NT2/D1 (cell line): ENCODE results near the gene LCA5.
"Not testable (repeated sequence)": the region's sequence is repeated elsewhere in the genome, so short reads cannot be mapped to it uniquely, and the experiment has no call there.

Experiments used
- DNase-seq: peaks from one replicate; pipeline ENCODE4 v3.0.0-alpha.2; 2011; ENCODE audit warnings: low read depth, low spot score
- H3K27me3 ChIP-seq: 2 replicates; pipeline ENCODE4 v1.6.0; 2011; ENCODE audit warnings: mild to moderate bottlenecking; ENCODE audit not compliant: insufficient read length, insufficient read depth
- H3K36me3 ChIP-seq: 2 replicates; pipeline ENCODE4 v1.6.1; 2011; ENCODE audit warnings: mild to moderate bottlenecking, low read length, mixed read lengths; ENCODE audit not compliant: insufficient read depth, insufficient read length
- H3K4me1 ChIP-seq: 2 replicates; pipeline ENCODE4 v1.5.1; 2011; ENCODE audit not compliant: insufficient read depth, insufficient read length
- H3K4me3 ChIP-seq: 2 replicates; pipeline ENCODE4 v1.5.1; 2011; ENCODE audit warnings: low read depth; ENCODE audit not compliant: insufficient read length
- H3K9ac ChIP-seq: 2 replicates; pipeline ENCODE4 v1.6.0; 2011; ENCODE audit warnings: low read depth; ENCODE audit not compliant: insufficient read length
- H3K9me3 ChIP-seq: 2 replicates; pipeline ENCODE4 v1.5.1; 2011; ENCODE audit warnings: mild to moderate bottlenecking, low read length; ENCODE audit not compliant: insufficient read depth
- SUZ12 ChIP-seq: IDR thresholded peaks from 2 replicates; pipeline ENCODE4 v1.6.1; 2011; ENCODE audit not compliant: insufficient read length, insufficient read depth; ENCODE audit errors: extremely low read depth
- YY1 ChIP-seq: IDR thresholded peaks from 2 replicates; pipeline ENCODE4 v1.6.1; 2011; ENCODE audit not compliant: insufficient read length, insufficient read depth
- ZNF274 ChIP-seq: IDR thresholded peaks from 2 replicates; pipeline ENCODE4 v1.6.1; 2011; ENCODE audit warnings: mild to moderate bottlenecking, low read depth, low read length

The LCA5 gene

DNA sequence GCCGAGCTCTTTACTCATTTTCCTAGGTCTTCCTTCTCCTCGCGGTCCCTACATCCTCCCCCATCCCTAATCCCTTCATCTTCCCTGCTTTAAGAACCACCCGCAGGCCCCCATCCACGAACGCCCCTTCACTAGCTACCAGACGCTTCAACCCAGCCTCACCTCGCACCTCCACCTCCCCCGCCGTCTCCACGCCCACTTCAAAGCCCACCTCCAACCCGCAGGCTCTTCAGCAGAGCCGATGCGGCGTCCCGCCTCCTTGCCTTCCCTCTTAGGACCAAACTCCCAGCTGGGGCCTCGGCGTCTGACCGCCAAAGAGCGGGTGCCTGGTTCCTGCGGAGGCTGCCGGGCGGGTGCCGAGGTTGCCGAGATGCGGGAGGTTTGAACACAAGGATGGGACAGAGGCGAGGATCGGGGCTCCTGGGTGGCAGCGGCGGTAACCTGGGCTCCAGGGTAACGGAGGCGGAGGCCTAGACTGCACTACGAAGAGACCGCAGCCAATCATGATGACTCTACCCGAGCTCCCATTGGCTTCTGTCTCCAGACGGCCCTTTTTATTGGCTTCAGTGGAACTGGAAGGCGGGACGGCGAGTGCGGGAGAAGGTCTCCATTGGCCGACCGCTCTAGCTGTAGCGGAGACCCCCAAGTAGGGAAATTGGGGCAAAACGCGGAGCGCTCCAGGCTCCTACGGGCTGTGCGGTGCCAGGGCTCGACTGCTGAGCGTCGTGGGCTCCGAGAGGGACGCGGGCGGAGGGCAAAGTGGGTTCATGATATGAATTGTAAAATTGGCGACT lies at the start of gene LCA5:
TSS of gene LCA5 (minus strand) at position 477 of the 794 bp plus-strand sequence. CDS start 18,536 bp downstream, outside the sequence.
- Histone ChIP-seq H3K36me3 (peaks cover 9% of the 10 kb centered on the region), H3K9ac (peak within 1 kb of the TSS; percentile 39), H3K9me3 (no peaks in the 10 kb centered on the region), H3K4me1 (no peaks in the 10 kb centered on the region), H3K4me3 (peak within 1 kb of the TSS; percentile 66), H3K27me3 (no peaks in the 10 kb centered on the region)
- peak; percentile 89 for DNase-seq
- no peak for TF ChIP-seq ZNF274
- TF ChIP-seq YY1 = no peak
- no peak for TF ChIP-seq SUZ12

- Histone ChIP-seq H3K36me3 (no peaks in the 10 kb centered on the region), H3K9me3 (no peaks in the 10 kb centered on the region), H3K4me3 (no peak overlapping the region), H3K4me1 (no peaks in the 10 kb centered on the region), H3K27me3 (no peaks in the 10 kb centered on the region), H3K9ac (no peak overlapping the region)
- DNase-seq = no peak
- TF ChIP-seq ZNF274 (no peak), YY1 (no peak), SUZ12 (no peak)
Measured at GRCh38 chr6:79586548-79586947, 49.3 kb upstream of the LCA5 start.

DNA sequence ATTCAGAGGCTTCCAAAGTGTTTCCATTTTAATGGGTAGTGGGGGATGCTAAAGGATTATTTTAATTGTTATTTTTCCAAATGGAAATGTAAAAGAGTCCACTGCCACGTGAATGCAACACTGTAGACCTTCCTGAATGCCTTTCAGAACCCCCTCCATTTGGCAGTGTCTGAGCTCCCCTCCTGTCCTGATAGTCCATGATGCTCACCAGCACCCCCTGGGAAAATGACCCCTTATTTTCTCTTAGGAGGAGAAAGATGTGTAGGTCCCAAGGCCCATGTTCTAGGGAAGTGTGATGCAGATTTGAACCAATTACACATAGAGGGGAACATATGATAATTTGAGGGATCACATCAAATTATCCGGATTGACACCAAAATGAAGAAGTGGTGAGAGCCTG lies 47.1 kb upstream of the LCA5 start:
- Histone ChIP-seq H3K27me3 (no peaks in the 10 kb centered on the region), H3K36me3 (no peaks in the 10 kb centered on the region), H3K4me1 (no peaks in the 10 kb centered on the region), H3K9me3 (no peaks in the 10 kb centered on the region), H3K4me3 (no peak overlapping the region), H3K9ac (no peak overlapping the region)
- DNase-seq = no peak
- TF ChIP-seq YY1 (no peak), SUZ12 (no peak), ZNF274 (no peak)

DNA sequence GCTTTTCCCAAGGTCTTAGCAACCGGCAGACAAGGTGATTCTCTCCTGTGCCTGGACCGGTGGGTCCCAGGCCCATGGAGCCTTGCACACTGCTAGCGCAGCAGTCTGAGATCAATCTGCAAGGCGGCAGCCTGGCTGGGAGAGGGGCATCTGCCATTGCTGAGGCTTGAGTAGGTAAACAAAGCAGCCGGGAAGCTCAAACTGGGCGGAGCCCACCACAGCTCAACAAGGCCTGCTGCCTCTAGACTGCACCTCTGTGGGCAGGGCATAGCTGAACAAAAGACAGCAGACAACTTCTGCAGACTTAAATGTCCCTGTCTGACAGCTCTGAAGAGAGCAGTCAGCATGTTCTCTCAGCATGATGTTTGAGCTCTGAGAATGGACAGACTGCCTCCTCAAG lies 40.7 kb upstream of the LCA5 start:
- H3K9me3 ChIP-seq, DNase-seq, H3K4me3 ChIP-seq, H3K27me3 ChIP-seq, H3K4me1 ChIP-seq, H3K36me3 ChIP-seq, H3K9ac ChIP-seq: not testable (repeated sequence)

- no peak overlapping the region for H3K9ac ChIP-seq
- no peak for TF ChIP-seq ZNF274
- no peak for TF ChIP-seq YY1
- no peak for TF ChIP-seq SUZ12
- no peaks in the 10 kb centered on the region for H3K9me3 ChIP-seq
- H3K4me3 ChIP-seq = no peak overlapping the region
- peak; percentile 18 for DNase-seq
- no peaks in the 10 kb centered on the region for H3K27me3 ChIP-seq
- no peaks in the 10 kb centered on the region for H3K4me1 ChIP-seq
- no peaks in the 10 kb centered on the region for H3K36me3 ChIP-seq
Measured at GRCh38 chr6:79574630-79575225, 37.5 kb upstream of the LCA5 start.

DNA sequence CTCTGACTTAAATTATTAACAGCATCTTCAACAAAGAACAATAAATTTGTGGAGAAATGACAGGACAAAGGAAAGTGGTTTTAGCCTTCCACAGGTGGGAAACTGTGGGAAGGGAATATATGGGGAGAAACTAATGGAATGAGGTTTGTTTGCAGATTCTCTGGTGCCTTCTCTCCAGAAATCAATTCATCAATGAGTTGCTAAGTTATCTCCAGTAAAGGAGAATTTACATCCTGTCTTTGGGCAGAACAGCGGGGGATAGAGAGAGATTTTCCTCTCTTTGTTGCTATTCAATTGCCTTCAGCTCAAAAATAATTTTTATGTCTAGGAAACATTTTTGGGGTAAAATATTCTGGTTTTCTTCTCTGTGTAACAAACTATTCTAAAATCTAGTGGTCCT lies 36.9 kb upstream of the LCA5 start:
- Histone ChIP-seq H3K4me1 (no peaks in the 10 kb centered on the region), H3K9ac (no peak overlapping the region), H3K36me3 (no peaks in the 10 kb centered on the region)

DNA sequence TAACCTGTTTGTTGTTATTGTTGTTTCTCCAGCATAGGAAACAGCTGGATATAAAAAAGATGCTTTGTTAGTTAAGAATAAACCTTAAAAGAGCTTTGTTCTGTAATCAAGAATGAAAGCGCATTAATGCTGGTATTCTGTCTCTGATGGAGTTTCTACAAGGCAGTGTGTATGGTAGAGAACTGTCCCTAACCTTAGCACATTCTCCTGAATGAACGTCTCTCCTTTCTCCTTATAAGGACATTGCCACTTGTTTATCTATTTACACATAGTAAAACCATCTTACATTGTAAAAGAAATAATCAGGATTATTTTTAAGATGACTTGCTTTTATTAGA lies 33.8 kb upstream of the LCA5 start:
- H3K9me3 ChIP-seq = no peaks in the 10 kb centered on the region
- no peak for DNase-seq
- TF ChIP-seq ZNF274 (no peak), YY1 (no peak), SUZ12 (no peak)
- no peak overlapping the region for H3K4me3 ChIP-seq
- no peaks in the 10 kb centered on the region for H3K36me3 ChIP-seq
- no peaks in the 10 kb centered on the region for H3K27me3 ChIP-seq
- no peak overlapping the region for H3K9ac ChIP-seq
- H3K4me1 ChIP-seq = no peaks in the 10 kb centered on the region

More for the DNA sequence above, 36.9 kb upstream of the LCA5 start:
- H3K27me3 ChIP-seq = no peaks in the 10 kb centered on the region
- no peak for DNase-seq
- TF ChIP-seq YY1 (no peak), SUZ12 (no peak), ZNF274 (no peak)
- no peaks in the 10 kb centered on the region for H3K9me3 ChIP-seq
- H3K4me3 ChIP-seq = no peak overlapping the region
